ENCODE results near the gene RAP1GAP. TPM values are rescaled to one million over a fixed set of nuclear protein-coding genes. Genes with fewer than 3 reads are reported as not detected.
A peak's percentile ranks its signal among the peaks of the same experiment; 100 is the strongest.

The RAP1GAP gene
- total and polyA plus RNA-seq, 9 of the 15 experiments (the other 6 are each of a cell fraction or from before 2014, with no cell fraction given) = 0.29 to 30.2 (median 19.2) TPM

- TF ChIP-seq SP1 (CRISPR knock-in tag; IDR thresholded peaks at IDR 0.05) (no peak; the same call in 1 of the 2 replicates), TAF9B (IDR thresholded peaks at IDR 0.05; ENCODE audit: partially characterized antibody) (no peak), HIVEP1 (CRISPR knock-in tag; IDR thresholded peaks at IDR 0.05) (no peak), NRF1 (conservative IDR thresholded peaks at IDR 0.05 in 1 of 2, IDR thresholded peaks at IDR 0.05 in 1 of 2) (peak in 1 of 2 experiments; percentile 41; a peak in 3 of 4 replicates), HNRNPLL (IDR thresholded peaks at IDR 0.05; ENCODE audit: low read depth, low read length, poor library complexity, severe bottlenecking) (no peak), FOXJ2 (tag; IDR thresholded peaks at IDR 0.05) (no peak), E2F3 (CRISPR knock-in tag; IDR thresholded peaks at IDR 0.05) (no peak), TEAD2 (tag; IDR thresholded peaks at IDR 0.05) (no peak), ZNF609 (CRISPR knock-in tag; IDR thresholded peaks at IDR 0.05; ENCODE audit: borderline replicate concordance) (no peak), GTF2F1 (IDR thresholded peaks at IDR 0.05; ENCODE audit: low read depth, low read length) (no peak), CHD2 (IDR thresholded peaks at IDR 0.05; ENCODE audit: low read depth, low read length) (no peak)
- TF ChIP-seq, protein P1, sequence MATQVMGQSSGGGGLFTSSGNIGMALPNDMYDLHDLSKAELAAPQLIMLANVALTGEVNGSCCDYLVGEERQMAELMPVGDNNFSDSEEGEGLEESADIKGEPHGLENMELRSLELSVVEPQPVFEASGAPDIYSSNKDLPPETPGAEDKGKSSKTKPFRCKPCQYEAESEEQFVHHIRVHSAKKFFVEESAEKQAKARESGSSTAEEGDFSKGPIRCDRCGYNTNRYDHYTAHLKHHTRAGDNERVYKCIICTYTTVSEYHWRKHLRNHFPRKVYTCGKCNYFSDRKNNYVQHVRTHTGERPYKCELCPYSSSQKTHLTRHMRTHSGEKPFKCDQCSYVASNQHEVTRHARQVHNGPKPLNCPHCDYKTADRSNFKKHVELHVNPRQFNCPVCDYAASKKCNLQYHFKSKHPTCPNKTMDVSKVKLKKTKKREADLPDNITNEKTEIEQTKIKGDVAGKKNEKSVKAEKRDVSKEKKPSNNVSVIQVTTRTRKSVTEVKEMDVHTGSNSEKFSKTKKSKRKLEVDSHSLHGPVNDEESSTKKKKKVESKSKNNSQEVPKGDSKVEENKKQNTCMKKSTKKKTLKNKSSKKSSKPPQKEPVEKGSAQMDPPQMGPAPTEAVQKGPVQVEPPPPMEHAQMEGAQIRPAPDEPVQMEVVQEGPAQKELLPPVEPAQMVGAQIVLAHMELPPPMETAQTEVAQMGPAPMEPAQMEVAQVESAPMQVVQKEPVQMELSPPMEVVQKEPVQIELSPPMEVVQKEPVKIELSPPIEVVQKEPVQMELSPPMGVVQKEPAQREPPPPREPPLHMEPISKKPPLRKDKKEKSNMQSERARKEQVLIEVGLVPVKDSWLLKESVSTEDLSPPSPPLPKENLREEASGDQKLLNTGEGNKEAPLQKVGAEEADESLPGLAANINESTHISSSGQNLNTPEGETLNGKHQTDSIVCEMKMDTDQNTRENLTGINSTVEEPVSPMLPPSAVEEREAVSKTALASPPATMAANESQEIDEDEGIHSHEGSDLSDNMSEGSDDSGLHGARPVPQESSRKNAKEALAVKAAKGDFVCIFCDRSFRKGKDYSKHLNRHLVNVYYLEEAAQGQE (IDR thresholded peaks at IDR 0.05; ENCODE audit: borderline replicate concordance) = peak; percentile 56; the same call in 1 of the 2 replicates
- TF ChIP-seq, protein P1 (CRISPR knock-in tag; IDR thresholded peaks at IDR 0.05; ENCODE audit: low read depth) = 0 out of 2 replicates have a peak, but pooled peaks have one; percentile 28
Observed at GRCh38 chr1:21638531-21639341, 30.4 kb downstream of the RAP1GAP start (continued).

Data from K562 (cell line).